ENCODE results near the gene CEACAM6.
"Not testable (repeated sequence)": the region's sequence is repeated elsewhere in the genome, so short reads cannot be mapped to it uniquely, and the experiment has no call there.

Gene CEACAM6

GRCh38 chr19:41734156-41734555 is 21.2 kb upstream of the CEACAM6 start:
- Histone ChIP-seq H3K9ac (ENCODE audit: low read length) (no peak overlapping the region), H3K36me3 (ENCODE audit: control insufficient read depth, insufficient read depth, low read length) (no peaks in the 10 kb centered on the region), H3K27ac (ENCODE audit: low read depth, low read length) (no peak overlapping the region), H3K4me3 (ENCODE audit: low read length) (no peak overlapping the region), H3K4me1 (ENCODE audit: control insufficient read depth, insufficient read depth, low read length) (no peaks in the 10 kb centered on the region), H3K27me3 (ENCODE audit: control insufficient read depth, insufficient read depth, low read length) (no peaks in the 10 kb centered on the region)

- H3K36me3 ChIP-seq (ENCODE audit: control insufficient read depth, insufficient read depth, low read length) = no peaks in the 10 kb centered on the region
- H3K4me3 ChIP-seq (ENCODE audit: low read length) = no peak overlapping the region
- no peaks in the 10 kb centered on the region for H3K27me3 ChIP-seq (ENCODE audit: control insufficient read depth, insufficient read depth, low read length)
- no peaks in the 10 kb centered on the region for H3K4me1 ChIP-seq (ENCODE audit: control insufficient read depth, insufficient read depth, low read length)
- no peak overlapping the region for H3K9ac ChIP-seq (ENCODE audit: low read length)
- no peak overlapping the region for H3K27ac ChIP-seq (ENCODE audit: low read depth, low read length)
Measured at GRCh38 chr19:41734585-41734984, 20.7 kb upstream of the CEACAM6 start.

- no peaks in the 10 kb centered on the region for H3K27me3 ChIP-seq (ENCODE audit: control insufficient read depth, insufficient read depth, low read length)
- H3K4me3 ChIP-seq (ENCODE audit: low read length) = no peak overlapping the region
- no peaks in the 10 kb centered on the region for H3K4me1 ChIP-seq (ENCODE audit: control insufficient read depth, insufficient read depth, low read length)
- no peak overlapping the region for H3K27ac ChIP-seq (ENCODE audit: low read depth, low read length)
- H3K36me3 ChIP-seq (ENCODE audit: control insufficient read depth, insufficient read depth, low read length) = no peaks in the 10 kb centered on the region
- H3K9ac ChIP-seq (ENCODE audit: low read length) = no peak overlapping the region
Measured at GRCh38 chr19:41735071-41735600, 20.2 kb upstream of the CEACAM6 start.

GRCh38 chr19:41739361-41739760 is 16.0 kb upstream of the CEACAM6 start:
- Histone ChIP-seq H3K4me3 (ENCODE audit: low read length) (no peak overlapping the region), H3K4me1 (ENCODE audit: control insufficient read depth, insufficient read depth, low read length) (no peaks in the 10 kb centered on the region), H3K36me3 (ENCODE audit: control insufficient read depth, insufficient read depth, low read length) (no peaks in the 10 kb centered on the region), H3K9ac (ENCODE audit: low read length) (no peak overlapping the region), H3K27ac (ENCODE audit: low read depth, low read length) (no peak overlapping the region), H3K27me3 (ENCODE audit: control insufficient read depth, insufficient read depth, low read length) (peaks cover 4% of the 10 kb centered on the region)

GRCh38 chr19:41740415-41741243 is 14.7 kb upstream of the CEACAM6 start:
- Histone ChIP-seq H3K27ac (ENCODE audit: low read depth, low read length) (no peak overlapping the region), H3K4me3 (ENCODE audit: low read length) (no peak overlapping the region), H3K36me3 (ENCODE audit: control insufficient read depth, insufficient read depth, low read length) (no peaks in the 10 kb centered on the region), H3K9ac (ENCODE audit: low read length) (no peak overlapping the region), H3K4me1 (ENCODE audit: control insufficient read depth, insufficient read depth, low read length) (no peaks in the 10 kb centered on the region), H3K27me3 (ENCODE audit: control insufficient read depth, insufficient read depth, low read length) (peaks cover 4% of the 10 kb centered on the region)

GRCh38 chr19:41741244-41741554 is 14.1 kb upstream of the CEACAM6 start:
- Histone ChIP-seq H3K27me3 (ENCODE audit: control insufficient read depth, insufficient read depth, low read length) (peaks cover 4% of the 10 kb centered on the region), H3K4me1 (ENCODE audit: control insufficient read depth, insufficient read depth, low read length) (no peaks in the 10 kb centered on the region), H3K36me3 (ENCODE audit: control insufficient read depth, insufficient read depth, low read length) (no peaks in the 10 kb centered on the region), H3K4me3 (ENCODE audit: low read length) (no peak overlapping the region), H3K27ac (ENCODE audit: low read depth, low read length) (no peak overlapping the region), H3K9ac (ENCODE audit: low read length) (no peak overlapping the region)

GRCh38 chr19:41744850-41745249 is 10.5 kb upstream of the CEACAM6 start:
- Histone ChIP-seq H3K27me3 (ENCODE audit: control insufficient read depth, insufficient read depth, low read length) (peaks cover 4% of the 10 kb centered on the region), H3K9ac (ENCODE audit: low read length) (no peak overlapping the region), H3K36me3 (ENCODE audit: control insufficient read depth, insufficient read depth, low read length) (no peaks in the 10 kb centered on the region), H3K27ac (ENCODE audit: low read depth, low read length) (no peak overlapping the region), H3K4me1 (ENCODE audit: control insufficient read depth, insufficient read depth, low read length) (no peaks in the 10 kb centered on the region), H3K4me3 (ENCODE audit: low read length) (no peak overlapping the region)

GRCh38 chr19:41745756-41746155 is 9.6 kb upstream of the CEACAM6 start:
- no peak overlapping the region for H3K9ac ChIP-seq (ENCODE audit: low read length)
- H3K27ac ChIP-seq (ENCODE audit: low read depth, low read length) = no peak overlapping the region
- H3K4me3 ChIP-seq (ENCODE audit: low read length) = no peak overlapping the region
- H3K36me3 ChIP-seq (ENCODE audit: control insufficient read depth, insufficient read depth, low read length) = no peaks in the 10 kb centered on the region
- H3K4me1 ChIP-seq (ENCODE audit: control insufficient read depth, insufficient read depth, low read length) = no peaks in the 10 kb centered on the region
- peaks cover 4% of the 10 kb centered on the region for H3K27me3 ChIP-seq (ENCODE audit: control insufficient read depth, insufficient read depth, low read length)

GRCh38 chr19:41746593-41747227 is 8.6 kb upstream of the CEACAM6 start:
- H3K9ac ChIP-seq (ENCODE audit: low read length) = no peak overlapping the region
- no peaks in the 10 kb centered on the region for H3K36me3 ChIP-seq (ENCODE audit: control insufficient read depth, insufficient read depth, low read length)
- no peak overlapping the region for H3K27ac ChIP-seq (ENCODE audit: low read depth, low read length)
- H3K4me1 ChIP-seq (ENCODE audit: control insufficient read depth, insufficient read depth, low read length) = no peaks in the 10 kb centered on the region
- no peak overlapping the region for H3K4me3 ChIP-seq (ENCODE audit: low read length)
- H3K27me3 ChIP-seq (ENCODE audit: control insufficient read depth, insufficient read depth, low read length) = peaks cover 4% of the 10 kb centered on the region

- Histone ChIP-seq H3K4me3 (ENCODE audit: low read length) (no peak overlapping the region), H3K36me3 (ENCODE audit: control insufficient read depth, insufficient read depth, low read length) (no peaks in the 10 kb centered on the region), H3K4me1 (ENCODE audit: control insufficient read depth, insufficient read depth, low read length) (no peaks in the 10 kb centered on the region), H3K27ac (ENCODE audit: low read depth, low read length) (no peak overlapping the region), H3K9ac (ENCODE audit: low read length) (no peak overlapping the region), H3K27me3 (ENCODE audit: control insufficient read depth, insufficient read depth, low read length) (no peaks in the 10 kb centered on the region)
Measured at GRCh38 chr19:41748012-41748411, 7.3 kb upstream of the CEACAM6 start.

GRCh38 chr19:41750248-41751134 is 4.8 kb upstream of the CEACAM6 start:
- peak overlapping the region; percentile 30 for H3K27ac ChIP-seq (ENCODE audit: low read depth, low read length)
- not testable (repeated sequence) for H3K36me3 ChIP-seq (ENCODE audit: control insufficient read depth, insufficient read depth, low read length); H3K9ac ChIP-seq (ENCODE audit: low read length); H3K4me1 ChIP-seq (ENCODE audit: control insufficient read depth, insufficient read depth, low read length); H3K4me3 ChIP-seq (ENCODE audit: low read length); H3K27me3 ChIP-seq (ENCODE audit: control insufficient read depth, insufficient read depth, low read length)

GRCh38 chr19:41753159-41753558 is 2.2 kb upstream of the CEACAM6 start:
- H3K27me3 ChIP-seq (ENCODE audit: control insufficient read depth, insufficient read depth, low read length) = no peaks in the 10 kb centered on the region
- H3K27ac ChIP-seq (ENCODE audit: low read depth, low read length) = no peak overlapping the region
- no peaks in the 10 kb centered on the region for H3K4me1 ChIP-seq (ENCODE audit: control insufficient read depth, insufficient read depth, low read length)
- no peak overlapping the region for H3K9ac ChIP-seq (ENCODE audit: low read length)
- H3K4me3 ChIP-seq (ENCODE audit: low read length) = no peak overlapping the region
- no peaks in the 10 kb centered on the region for H3K36me3 ChIP-seq (ENCODE audit: control insufficient read depth, insufficient read depth, low read length)
